Endodermal cell (in vitro differentiated cells): ENCODE data around the gene CSF2. TPM values are rescaled to one million over a fixed set of nuclear protein-coding genes. Genes with fewer than 3 reads are reported as not detected.

Experiments used
- DNase-seq: peaks from one replicate; pipeline ENCODE4 v3.0.0-alpha.2; 2017
- H3K27ac ChIP-seq: 2 replicates; pipeline ENCODE4 v1.5.1; 2013; ENCODE audit warnings: mild to moderate bottlenecking, low read depth, low read length, moderate library complexity
- H3K27me3 ChIP-seq: 2 replicates; pipeline ENCODE4 v1.6.1; 2013; ENCODE audit warnings: mild to moderate bottlenecking, low read length, moderate library complexity; ENCODE audit not compliant: insufficient read depth, control insufficient read depth, poor library complexity, severe bottlenecking
- H3K36me3 ChIP-seq: 2 replicates; pipeline ENCODE4 v1.7.0; 2013; ENCODE audit warnings: mild to moderate bottlenecking, low read length, moderate library complexity; ENCODE audit not compliant: control insufficient read depth, insufficient read depth
- H3K4me1 ChIP-seq: one replicate; pipeline ENCODE4 v1.7.0; 2013; ENCODE audit warnings: low read length; ENCODE audit not compliant: control insufficient read depth, insufficient read depth
- H3K4me3 ChIP-seq: 2 replicates; pipeline ENCODE4 v1.5.1; 2013; ENCODE audit warnings: mild to moderate bottlenecking, low read length, moderate library complexity
- H3K9ac ChIP-seq: 2 replicates; pipeline ENCODE4 v1.6.1; 2013; ENCODE audit warnings: mild to moderate bottlenecking, low read length, moderate library complexity; ENCODE audit not compliant: poor library complexity, severe bottlenecking; ENCODE audit errors: extremely low read depth
- H3K9me3 ChIP-seq: 2 replicates; pipeline ENCODE4 v1.6.1; 2013; ENCODE audit warnings: mild to moderate bottlenecking, low read length, moderate library complexity; ENCODE audit not compliant: control insufficient read depth
- H3K27ac Mint-ChIP-seq: 2 replicates; pipeline ENCODE4 v1.8.0; 2020; ENCODE audit warnings: mixed read lengths
- H3K27me3 Mint-ChIP-seq: 2 replicates; pipeline ENCODE4 v1.8.0; 2021; ENCODE audit warnings: mild to moderate bottlenecking, mixed read lengths; ENCODE audit not compliant: insufficient read depth
- H3K36me3 Mint-ChIP-seq: 2 replicates; pipeline ENCODE4 v1.8.0; 2020; ENCODE audit warnings: low read depth, mixed read lengths
- H3K4me1 Mint-ChIP-seq: 2 replicates; pipeline ENCODE4 v1.8.0; 2020; ENCODE audit warnings: mixed read lengths
- H3K4me3 Mint-ChIP-seq: 2 replicates; pipeline ENCODE4 v1.8.0; 2020; ENCODE audit warnings: mild to moderate bottlenecking, moderate library complexity, mixed read lengths
- H3K9me3 Mint-ChIP-seq: 2 replicates; pipeline ENCODE4 v1.8.0; 2020; ENCODE audit warnings: mild to moderate bottlenecking, mixed read lengths
- CTCF ChIP-seq: fragments of 200-600 bp; sonication (generic); conservative IDR thresholded peaks from 2 replicates; pipeline ENCODE4 v1.5.0; 2021; ENCODE audit warnings: antibody characterized with exemption, mild to moderate bottlenecking
- WGBS, 2 experiments: methylation state at CpG; one replicate each; pipeline versions ENCODE4 v1.1.5 to v1.1.7; 2013; ENCODE audit warnings: missing lambda C conversion rate in 2 of 2, mixed read lengths in 1 of 2; ENCODE audit not compliant: insufficient coverage in 1 of 2, insufficient read length in 1 of 2; 5-methylcytosine and 5-hydroxymethylcytosine counted together
- total RNA-seq, 2 donors: library from RNA; stranded (reverse); fragmentation: NEBNext Ultra II Directional in 1 of 2; extraction: Animal tissue kit (Norgen Biotek cat#: 25700) in 1 of 2; gene quantifications; 2 replicates in 1 of 2; 3 replicates in 1 of 2; pipeline ENCODE4 v1.2.1, GENCODE V29; 2021

Gene CSF2
- total RNA-seq, 2 donors from 2014 or later: not detected

- Histone ChIP-seq H3K27ac (no peak overlapping the region), H3K4me1 (no peaks in the 10 kb centered on the region), H3K27me3 (no peaks in the 10 kb centered on the region), H3K4me3 (no peak overlapping the region), H3K9ac (no peak overlapping the region), H3K9me3 (no peaks in the 10 kb centered on the region), H3K36me3 (no peaks in the 10 kb centered on the region)
- H3K4me3 Mint-ChIP-seq: no peak overlapping the region
- H3K27me3 Mint-ChIP-seq: peaks cover 2% of the 10 kb centered on the region
- H3K27ac Mint-ChIP-seq: no peak overlapping the region
- no peaks in the 10 kb centered on the region for H3K4me1 Mint-ChIP-seq
- no peaks in the 10 kb centered on the region for H3K36me3 Mint-ChIP-seq
- 86 to 89% methylated on average over 5 to 7 of the region's 7 CpGs for WGBS, 2 experiments
- DNase-seq: no peak
- no peak for TF ChIP-seq CTCF
- H3K9me3 Mint-ChIP-seq: no peaks in the 10 kb centered on the region
Observed at GRCh38 chr5:132025403-132025971, 48.1 kb upstream of the CSF2 start.

GRCh38 chr5:132026516-132027008 lies 47.0 kb upstream of the CSF2 start:
- H3K4me1 ChIP-seq: no peaks in the 10 kb centered on the region
- DNase-seq: no peak
- Mint-ChIP-seq H3K4me3 (no peak overlapping the region), H3K27ac (no peak overlapping the region), H3K9me3 (no peaks in the 10 kb centered on the region), H3K36me3 (no peaks in the 10 kb centered on the region), H3K27me3 (peaks cover 2% of the 10 kb centered on the region), H3K4me1 (no peaks in the 10 kb centered on the region)
- no peaks in the 10 kb centered on the region for H3K9me3 ChIP-seq
- no peaks in the 10 kb centered on the region for H3K27me3 ChIP-seq
- no peak overlapping the region for H3K4me3 ChIP-seq
- no peak for TF ChIP-seq CTCF
- H3K36me3 ChIP-seq: no peaks in the 10 kb centered on the region
- no peak overlapping the region for H3K27ac ChIP-seq
- 87 to 90% methylated on average over 3 to 5 of the region's 5 CpGs for WGBS, 2 experiments
- H3K9ac ChIP-seq: no peak overlapping the region

GRCh38 chr5:132027027-132027426 lies 46.6 kb upstream of the CSF2 start:
- Mint-ChIP-seq H3K4me3 (no peak overlapping the region), H3K27ac (no peak overlapping the region), H3K36me3 (no peaks in the 10 kb centered on the region), H3K9me3 (no peaks in the 10 kb centered on the region), H3K27me3 (peaks cover 2% of the 10 kb centered on the region), H3K4me1 (no peaks in the 10 kb centered on the region)
- Histone ChIP-seq H3K27me3 (no peaks in the 10 kb centered on the region), H3K36me3 (no peaks in the 10 kb centered on the region), H3K4me1 (no peaks in the 10 kb centered on the region), H3K4me3 (no peak overlapping the region), H3K27ac (no peak overlapping the region), H3K9ac (no peak overlapping the region), H3K9me3 (no peaks in the 10 kb centered on the region)
- DNase-seq: no peak
- no peak for TF ChIP-seq CTCF
- WGBS, 2 experiments: 67 to 78% methylated on average over 1 to 2 of the region's 2 CpGs
